Lung (tissue), 12 donors: Measurements from ENCODE around the gene PARD3. TPM values are rescaled to one million over a fixed set of nuclear protein-coding genes. Genes with fewer than 3 reads are reported as not detected.
A peak's percentile ranks its signal among the peaks of the same experiment; 100 is the strongest.

ENCODE experiments used
- ATAC-seq: fragments of 200-7000 bp; cut with Tn5 transposase; one replicate; pipeline ENCODE4 v1.9.1; 2020; ENCODE audit warnings: moderate number of reproducible peaks; ENCODE audit not compliant: insufficient read depth, low FRiP score
- DNase-seq, 3 donors: peaks; one replicate each; pipeline ENCODE4 v3.0.0-alpha.2; 2013 to 2017
- H3K27ac ChIP-seq, 2 donors: one replicate each; pipeline ENCODE4 v1.5.1; 2013; ENCODE audit warnings: mild to moderate bottlenecking in 2 of 2, moderate library complexity in 2 of 2, control low read depth in 1 of 2, inconsistent platforms in 1 of 2, low read depth in 1 of 2, low read length in 1 of 2
- H3K27me3 ChIP-seq, 3 donors: one replicate each; pipeline ENCODE4 v1.5.1; 2013; ENCODE audit warnings: low read length in 2 of 3; ENCODE audit not compliant: control insufficient read depth in 3 of 3, insufficient read depth in 3 of 3
- H3K36me3 ChIP-seq, 4 donors: one replicate each; pipeline ENCODE4 v1.5.1; 2013; ENCODE audit warnings: low read length in 4 of 4, mild to moderate bottlenecking in 1 of 4, moderate library complexity in 1 of 4; ENCODE audit not compliant: control insufficient read depth in 4 of 4, insufficient read depth in 4 of 4
- H3K4me1 ChIP-seq, 5 donors: one replicate each; pipeline ENCODE4 v1.5.1; 2013; ENCODE audit warnings: low read length in 5 of 5, mild to moderate bottlenecking in 2 of 5, moderate library complexity in 1 of 5; ENCODE audit not compliant: control insufficient read depth in 5 of 5, insufficient read depth in 5 of 5
- H3K4me3 ChIP-seq: one replicate; pipeline ENCODE4 v1.5.1; 2013; ENCODE audit warnings: mild to moderate bottlenecking, control low read depth, moderate library complexity
- H3K9ac ChIP-seq, 2 donors: one replicate each; pipeline ENCODE4 v1.5.1; 2013; ENCODE audit warnings: low read length in 2 of 2, control low read depth in 1 of 2; ENCODE audit not compliant: insufficient read depth in 1 of 2
- H3K9me3 ChIP-seq, 4 donors: one replicate each; pipeline ENCODE4 v1.5.1; 2013; ENCODE audit warnings: low read length in 3 of 4, mild to moderate bottlenecking in 1 of 4, moderate library complexity in 1 of 4; ENCODE audit not compliant: control insufficient read depth in 4 of 4, insufficient read depth in 3 of 4
- CTCF ChIP-seq: IDR thresholded peaks from 2 replicates; pipeline ENCODE4 v1.5.1; 2012; ENCODE audit warnings: mild to moderate bottlenecking; ENCODE audit errors: control extremely low read depth, extremely low read depth
- WGBS, 2 donors: extraction: QIAGEN DNeasy Blood & Tissue Kit; methylation state at CpG; one replicate each; pipeline ENCODE4 v1.1.7; 2013; 5-methylcytosine and 5-hydroxymethylcytosine counted together
- polyA plus RNA-seq, 2 donors: library from polyadenylated mRNA; stranded (reverse); fragments of 200-250 nt; gene quantifications; one replicate each; pipeline ENCODE4 v1.2.1, GENCODE V29; 2013
- total RNA-seq, 2 donors: library from RNA; depleted of rRNA in 1 of 2; stranded (reverse); fragments of >200 nt in 1 of 2; gene quantifications; one replicate each; pipeline ENCODE4 v1.2.1, GENCODE V29; 2014 to 2021
- donor health status: control.
- donor health status: control.
- donor health status: Bipolar disorder and iron deficiency.
- donor health status: healthy.
- donor health status: DM: yes; HTN: yes; CAD: no.

PARD3 gene
- total and polyA plus RNA-seq, 4 donors: 10.3 to 69.2 (median 27.6) TPM

GRCh38 chr10:34731213-34731612 lies 83.9 kb downstream of the PARD3 start:
- TF ChIP-seq CTCF: no peak
- no peak overlapping the region for H3K9ac ChIP-seq

GRCh38 chr10:34730726-34731125 lies 84.4 kb downstream of the PARD3 start:
- no peak for ATAC-seq
- no peaks in the 10 kb centered on the region for H3K36me3 ChIP-seq
- WGBS, 2 donors: 94 to 95% methylated on average over 7 of the region's 7 CpGs

More at GRCh38 chr10:34731213-34731612, 83.9 kb downstream of the PARD3 start:
- WGBS, 2 donors: 82 to 88% methylated on average over 2 of the region's 2 CpGs
- Histone ChIP-seq H3K4me1 (peaks cover 0 to 13% (median 9%) of the 10 kb centered on the region in 5 donors), H3K4me3 (no peak overlapping the region), H3K27ac (no peak overlapping the region), H3K36me3 (no peaks in the 10 kb centered on the region), H3K9me3 (no peaks in the 10 kb centered on the region), H3K27me3 (no peaks in the 10 kb centered on the region)
- ATAC-seq (no peak), DNase-seq (no peak)

GRCh38 chr10:34729619-34730018 lies 85.5 kb downstream of the PARD3 start:
- Histone ChIP-seq H3K36me3 (no peaks in the 10 kb centered on the region), H3K9me3 (no peaks in the 10 kb centered on the region), H3K9ac (no peak overlapping the region), H3K4me3 (no peak overlapping the region), H3K4me1 (peaks cover 0 to 16% (median 9%) of the 10 kb centered on the region in 5 donors), H3K27me3 (no peaks in the 10 kb centered on the region), H3K27ac (no peak overlapping the region)
- no peak for TF ChIP-seq CTCF
- DNase-seq: no peak
- no peak for ATAC-seq
- 77 to 92% methylated on average over 5 of the region's 5 CpGs for WGBS, 2 donors

More at GRCh38 chr10:34730726-34731125, 84.4 kb downstream of the PARD3 start:
- Histone ChIP-seq H3K4me3 (no peak overlapping the region), H3K27me3 (no peaks in the 10 kb centered on the region), H3K4me1 (peaks cover 0 to 13% (median 9%) of the 10 kb centered on the region in 5 donors), H3K27ac (no peak overlapping the region), H3K9me3 (no peaks in the 10 kb centered on the region), H3K9ac (no peak overlapping the region)
- no peak for DNase-seq
- TF ChIP-seq CTCF: no peak

GRCh38 chr10:34728361-34728760 lies 86.7 kb downstream of the PARD3 start:
- Histone ChIP-seq H3K36me3 (no peaks in the 10 kb centered on the region), H3K4me3 (no peak overlapping the region), H3K9ac (no peak overlapping the region), H3K9me3 (no peaks in the 10 kb centered on the region), H3K27ac (no peak overlapping the region), H3K4me1 (peaks cover 0 to 15% (median 7%) of the 10 kb centered on the region in 5 donors), H3K27me3 (no peaks in the 10 kb centered on the region)
- WGBS, 2 donors: 81 to 93% methylated on average over 1 of the region's 1 CpG
- peak in 2 of 3 donors; percentile 34 to 35 for DNase-seq
- ATAC-seq: no peak
- TF ChIP-seq CTCF: no peak
